ENCODE results near the gene CLCN6. TPM values are rescaled to one million over a fixed set of nuclear protein-coding genes. Genes with fewer than 3 reads are reported as not detected.
A peak's percentile ranks its signal among the peaks of the same experiment; 100 is the strongest.

The CLCN6 gene
- polyA plus RNA-seq, 3 donors = 3.8 to 37.1 (median 4.2) TPM

- no peak overlapping the region for H3K9ac ChIP-seq (ENCODE audit: insufficient read depth, low read length, poor library complexity, severe bottlenecking)
- no peaks in the 10 kb centered on the region for H3K36me3 ChIP-seq (replicated peaks in 1 of 2; ENCODE audit: control insufficient read depth in 1 of 2, insufficient read depth in 2 of 2, low read length in 2 of 2)
- no peak overlapping the region for H3K27ac ChIP-seq (ENCODE audit: low read depth in 1 of 2, low read length in 2 of 2)
- H3K4me3 ChIP-seq (replicated peaks in 1 of 3; ENCODE audit: low read depth in 2 of 3, low read length in 3 of 3) = no peak overlapping the region
- Mint-ChIP-seq H3K27ac (no peak overlapping the region), H3K4me3 (peak overlapping the region in 1 of 2 donors; percentile 76), H3K27me3 (ENCODE audit: low read depth in 3 of 3) (peaks cover 50 to 54% (median 51%) of the 10 kb centered on the region in 3 donors), H3K9me3 (peaks cover 0 to 13% (median 0%) of the 10 kb centered on the region in 7 donors), H3K36me3 (no peaks in the 10 kb centered on the region), H3K4me1 (peaks cover 6% of the 10 kb centered on the region)
- H3K27me3 ChIP-seq (ENCODE audit: control insufficient read depth in 2 of 2, insufficient read depth in 2 of 2, low read length in 2 of 2) = peaks cover 31 to 47% of the 10 kb centered on the region in 2 donors
- no peak overlapping the region for H2AFZ ChIP-seq (ENCODE audit: insufficient read depth, low read depth, low read length, poor library complexity, severe bottlenecking)
- no peaks in the 10 kb centered on the region for H3K4me1 ChIP-seq (ENCODE audit: control insufficient read depth in 1 of 2, insufficient read depth in 2 of 2, low read length in 2 of 2)
- no peak for DNase-seq
- WGBS (ENCODE audit: insufficient coverage) = no CpG with 5 or more reads among the region's 2 CpGs
- no peaks in the 10 kb centered on the region for H4K20me1 ChIP-seq (ENCODE audit: insufficient read depth, low read length)
- H3K79me2 ChIP-seq (ENCODE audit: insufficient read depth, low read length) = no peaks in the 10 kb centered on the region
- TF ChIP-seq CTCF (IDR thresholded peaks at IDR 0.05) = no peak
- intact Hi-C loops (cut with micrococcal nuclease) = no loop called here
- peaks cover 0 to 7% of the 10 kb centered on the region in 2 donors for H3K9me3 ChIP-seq (replicated peaks in 1 of 2; ENCODE audit: control insufficient read depth in 1 of 2, insufficient read depth in 1 of 2, low read length in 2 of 2)
- no peak overlapping the region for H3K4me2 ChIP-seq (replicated peaks; ENCODE audit: extremely low read depth, low read length, poor library complexity, severe bottlenecking)
Observed at GRCh38 chr1:11860083-11860482, 54.1 kb downstream of the CLCN6 start.

GRCh38 chr1:11860587-11860986 is 54.6 kb downstream of the CLCN6 start:
- TF ChIP-seq CTCF (IDR thresholded peaks at IDR 0.05) = no peak
- H3K4me1 ChIP-seq (ENCODE audit: control insufficient read depth in 1 of 2, insufficient read depth in 2 of 2, low read length in 2 of 2) = no peaks in the 10 kb centered on the region
- DNase-seq = no peak
- H3K4me3 Mint-ChIP-seq = peak overlapping the region in 1 of 2 donors; percentile 76
- H3K27ac ChIP-seq (ENCODE audit: low read depth in 1 of 2, low read length in 2 of 2) = no peak overlapping the region
- H3K36me3 ChIP-seq (replicated peaks in 1 of 2; ENCODE audit: control insufficient read depth in 1 of 2, insufficient read depth in 2 of 2, low read length in 2 of 2) = no peaks in the 10 kb centered on the region
- H3K4me3 ChIP-seq (replicated peaks in 1 of 3; ENCODE audit: low read depth in 2 of 3, low read length in 3 of 3) = no peak overlapping the region
- no peaks in the 10 kb centered on the region for H3K79me2 ChIP-seq (ENCODE audit: insufficient read depth, low read length)
- WGBS (ENCODE audit: insufficient coverage) = 38% methylated on average over 1 of the region's 1 CpG
- no peak overlapping the region for H3K9ac ChIP-seq (ENCODE audit: insufficient read depth, low read length, poor library complexity, severe bottlenecking)
- H4K20me1 ChIP-seq (ENCODE audit: insufficient read depth, low read length) = no peaks in the 10 kb centered on the region
- no peak overlapping the region for H3K4me2 ChIP-seq (replicated peaks; ENCODE audit: extremely low read depth, low read length, poor library complexity, severe bottlenecking)
- H3K4me1 Mint-ChIP-seq = peaks cover 6% of the 10 kb centered on the region
- peaks cover 50 to 56% (median 51%) of the 10 kb centered on the region in 3 donors for H3K27me3 Mint-ChIP-seq (ENCODE audit: low read depth in 3 of 3)
- H3K27me3 ChIP-seq (ENCODE audit: control insufficient read depth in 2 of 2, insufficient read depth in 2 of 2, low read length in 2 of 2) = peaks cover 31 to 47% of the 10 kb centered on the region in 2 donors
- intact Hi-C loops (cut with micrococcal nuclease) = no loop called here
- H3K9me3 ChIP-seq (replicated peaks in 1 of 2; ENCODE audit: control insufficient read depth in 1 of 2, insufficient read depth in 1 of 2, low read length in 2 of 2) = peaks cover 0 to 7% of the 10 kb centered on the region in 2 donors
- H2AFZ ChIP-seq (ENCODE audit: insufficient read depth, low read depth, low read length, poor library complexity, severe bottlenecking) = no peak overlapping the region
- H3K36me3 Mint-ChIP-seq = no peaks in the 10 kb centered on the region
- peaks cover 0 to 13% (median 0%) of the 10 kb centered on the region in 7 donors for H3K9me3 Mint-ChIP-seq
- no peak overlapping the region for H3K27ac Mint-ChIP-seq

Measured in CD14-positive monocyte (primary cell).